ENCODE results near the gene CCDC93.

GRCh38 chr2:117972476-117973123, 41.3 kb downstream of the CCDC93 start:
- TF ChIP-seq EZH2 (IDR thresholded peaks at IDR 0.05; ENCODE audit: insufficient read depth, poor library complexity, severe bottlenecking) (no peak), EZH2phosphoT487 (IDR thresholded peaks at IDR 0.05; ENCODE audit: insufficient read depth, low read depth) (no peak)
